IPS DF 6.9 (cell line): ENCODE measurements around the gene KIF19.
A peak's percentile ranks its signal among the peaks of the same experiment; 100 is the strongest.

Source experiments
- DNase-seq: peaks from one replicate; pipeline ENCODE4 v3.0.0-alpha.2; 2013; ENCODE audit warnings: low read depth, low spot score
- H3K27ac ChIP-seq: one replicate; pipeline ENCODE4 v1.5.1; 2013; ENCODE audit warnings: low read length, control low read depth
- H3K27me3 ChIP-seq: 2 replicates; pipeline ENCODE4 v1.6.1; 2013; ENCODE audit warnings: mild to moderate bottlenecking, low read length; ENCODE audit not compliant: control insufficient read depth, insufficient read depth
- H3K36me3 ChIP-seq: 2 replicates; pipeline ENCODE4 v1.6.1; 2013; ENCODE audit warnings: low read length; ENCODE audit not compliant: control insufficient read depth, insufficient read depth
- H3K4me1 ChIP-seq: 2 replicates; pipeline ENCODE4 v1.6.1; 2013; ENCODE audit warnings: low read length; ENCODE audit not compliant: control insufficient read depth, insufficient read depth
- H3K4me3 ChIP-seq: 2 replicates; pipeline ENCODE4 v1.5.1; 2013; ENCODE audit warnings: mild to moderate bottlenecking, low read length
- H3K9me3 ChIP-seq: 2 replicates; pipeline ENCODE4 v1.6.1; 2013; ENCODE audit warnings: low read length, inconsistent platforms; ENCODE audit not compliant: control insufficient read depth, insufficient read depth
- WGBS: extraction: QIAGEN DNeasy Blood & Tissue Kit; methylation state at CpG from one replicate; pipeline ENCODE4 v1.1.7; 2013; ENCODE audit warnings: mixed read lengths, missing lambda C conversion rate; ENCODE audit not compliant: insufficient read length, insufficient coverage; 5-methylcytosine and 5-hydroxymethylcytosine counted together

KIF19 gene

DNA sequence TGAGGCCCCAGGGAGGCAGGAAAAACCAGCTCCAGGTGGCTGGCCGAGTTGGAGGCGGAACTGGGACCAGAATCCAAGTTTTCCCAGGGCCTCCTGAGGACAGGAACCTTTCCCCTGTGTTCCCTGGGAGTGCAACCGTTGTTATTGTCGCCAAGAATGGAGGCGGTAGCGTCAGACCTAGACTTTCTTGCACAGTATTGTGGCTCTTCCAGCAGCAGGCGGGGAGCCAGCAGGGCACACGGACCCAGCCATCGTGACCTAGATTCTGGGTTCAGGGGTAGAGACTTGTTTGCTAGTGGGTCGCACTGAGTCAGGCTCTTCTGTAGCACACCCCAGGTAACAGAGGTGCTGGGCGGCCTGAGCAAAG, 667 bp upstream of the KIF19 start:
- Histone ChIP-seq H3K4me1 (peaks cover 4% of the 10 kb centered on the region), H3K36me3 (no peaks in the 10 kb centered on the region), H3K9me3 (no peaks in the 10 kb centered on the region), H3K27ac (no peak overlapping the region), H3K4me3 (peak overlapping the region; percentile 29; the same call in 1 of the 2 replicates), H3K27me3 (peaks cover 7% of the 10 kb centered on the region; the same call in 1 of the 2 replicates)
- whole genome bisulfite sequencing: no CpG with 5 or more reads among the region's 11 CpGs
- DNase-seq: no peak

- H3K27me3 ChIP-seq: peaks cover 7% of the 10 kb centered on the region; the same call in 1 of the 2 replicates
Measured at GRCh38 chr17:74326506-74326905, 480 bp downstream of the KIF19 start.

DNA sequence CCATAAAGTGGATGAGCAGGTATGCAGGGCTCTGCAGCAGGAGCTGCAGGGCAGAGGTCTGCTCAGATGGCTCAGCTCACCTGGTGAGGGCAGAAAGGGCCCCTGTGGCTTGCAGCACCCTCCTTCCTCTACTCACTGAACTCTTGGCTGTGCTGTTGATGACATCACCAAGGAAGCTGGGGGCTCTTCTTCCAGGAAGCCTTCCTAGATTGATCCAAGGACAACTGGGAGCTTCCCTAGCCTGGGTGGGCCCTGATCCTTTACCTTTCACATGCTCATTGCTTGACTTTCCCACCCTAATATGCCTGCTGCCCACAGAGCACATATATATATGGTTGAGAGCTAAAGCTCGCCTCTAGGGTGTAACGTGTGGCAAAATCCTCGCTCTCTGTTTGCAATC, 2.5 kb downstream of the KIF19 start:
- Histone ChIP-seq H3K36me3 (no peaks in the 10 kb centered on the region), H3K4me1 (peaks cover 4% of the 10 kb centered on the region), H3K9me3 (no peaks in the 10 kb centered on the region), H3K27me3 (peaks cover 7% of the 10 kb centered on the region; the same call in 1 of the 2 replicates), H3K27ac (no peak overlapping the region), H3K4me3 (no peak overlapping the region)
- no peak for DNase-seq
- WGBS: no CpG with 5 or more reads among the region's 3 CpGs

More at GRCh38 chr17:74326506-74326905, 480 bp downstream of the KIF19 start:
- WGBS: no CpG with 5 or more reads among the region's 10 CpGs
- DNase-seq: no peak
- no peak overlapping the region for H3K27ac ChIP-seq
- H3K36me3 ChIP-seq: no peaks in the 10 kb centered on the region
- H3K9me3 ChIP-seq: no peaks in the 10 kb centered on the region
- H3K4me1 ChIP-seq: peaks cover 4% of the 10 kb centered on the region
- peak overlapping the region; percentile 34; the same call in 1 of the 2 replicates for H3K4me3 ChIP-seq

DNA sequence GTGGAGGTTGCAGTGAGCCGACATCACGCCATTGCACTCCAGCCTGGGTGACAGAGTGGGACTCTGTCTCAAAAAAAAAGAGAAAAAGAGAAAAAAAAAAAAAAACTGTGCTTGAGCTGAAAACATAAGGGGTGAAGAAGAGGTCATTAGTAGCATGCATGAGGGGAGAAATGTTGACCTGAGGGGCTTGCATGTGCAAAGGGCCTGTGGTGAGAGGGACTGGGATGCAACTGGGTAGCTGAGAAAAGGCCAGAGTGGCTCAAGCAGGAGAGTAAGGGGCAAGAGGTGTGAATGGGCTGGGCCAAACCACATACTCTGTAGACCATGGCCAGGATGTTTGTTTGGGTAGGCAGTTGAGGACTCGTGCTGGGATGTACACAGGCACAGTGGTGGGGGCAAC, 3.4 kb downstream of the KIF19 start:
- Histone ChIP-seq H3K4me1 (peaks cover 4% of the 10 kb centered on the region), H3K27ac (no peak overlapping the region), H3K36me3 (no peaks in the 10 kb centered on the region), H3K4me3 (no peak overlapping the region), H3K9me3 (no peaks in the 10 kb centered on the region), H3K27me3 (peaks cover 7% of the 10 kb centered on the region; the same call in 1 of the 2 replicates)
- WGBS: no CpG with 5 or more reads among the region's 3 CpGs
- no peak for DNase-seq

DNA sequence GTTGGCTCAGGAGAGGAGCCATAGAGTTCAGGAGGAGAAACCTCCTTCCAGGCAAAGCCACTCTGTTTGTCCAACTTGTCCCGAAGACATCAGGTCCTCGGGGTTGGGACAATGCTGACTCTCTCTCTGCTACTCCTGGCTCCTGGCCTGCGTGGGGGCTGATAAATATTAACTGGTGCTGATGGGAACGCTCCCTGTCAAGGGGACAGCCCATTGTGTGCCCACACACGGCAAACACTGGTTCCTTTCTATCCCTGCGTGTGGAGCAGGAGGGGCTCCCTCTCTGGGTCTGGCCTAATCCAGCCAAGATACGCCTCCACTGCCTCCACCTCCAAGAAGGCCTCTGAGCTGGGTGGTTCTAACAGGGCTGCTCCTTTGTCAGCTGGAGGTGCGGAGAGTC, 4.4 kb downstream of the KIF19 start:
- Histone ChIP-seq H3K9me3 (no peaks in the 10 kb centered on the region), H3K27ac (no peak overlapping the region), H3K4me1 (peaks cover 4% of the 10 kb centered on the region), H3K27me3 (peaks cover 6% of the 10 kb centered on the region; the same call in 1 of the 2 replicates), H3K4me3 (no peak overlapping the region), H3K36me3 (no peaks in the 10 kb centered on the region)
- no CpG with 5 or more reads among the region's 8 CpGs for WGBS
- DNase-seq: no peak

DNA sequence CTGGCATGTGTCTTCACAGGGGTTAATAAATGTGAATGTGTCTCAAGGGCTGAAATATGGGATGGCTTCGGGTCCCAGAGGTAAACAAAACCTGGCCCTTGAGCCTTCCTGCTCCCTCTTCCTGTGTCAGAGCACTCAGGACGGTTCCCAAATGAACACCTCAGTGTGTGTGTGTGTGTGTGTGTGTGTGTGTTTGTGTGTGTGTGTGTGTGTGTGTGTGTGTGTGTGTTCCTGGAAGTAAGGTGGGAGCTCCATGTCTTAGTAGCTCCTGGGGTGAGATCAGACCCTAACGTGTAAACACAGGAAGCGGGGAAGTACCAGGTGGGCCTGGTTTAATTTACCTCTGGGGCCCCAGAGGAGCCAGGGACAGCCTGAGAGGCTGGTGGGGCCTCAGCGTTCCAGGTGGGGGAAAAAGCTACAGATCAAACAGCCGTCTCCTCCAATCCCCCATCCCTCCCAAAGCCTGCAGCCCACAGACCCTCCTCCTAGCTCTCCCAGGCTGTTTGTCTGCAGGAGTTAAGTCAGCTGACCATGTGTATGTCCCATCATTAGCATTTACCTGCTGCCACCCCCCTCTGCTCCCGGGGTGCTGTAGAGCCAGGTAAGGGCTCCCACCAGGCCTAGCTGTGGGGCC, 6.1 kb downstream of the KIF19 start:
- Histone ChIP-seq H3K27me3 (no peaks in the 10 kb centered on the region), H3K36me3 (no peaks in the 10 kb centered on the region), H3K27ac (no peak overlapping the region), H3K9me3 (no peaks in the 10 kb centered on the region), H3K4me1 (peaks cover 1% of the 10 kb centered on the region; the same call in 1 of the 2 replicates), H3K4me3 (no peak overlapping the region)
- DNase-seq: no peak
- whole genome bisulfite sequencing: no CpG with 5 or more reads among the region's 7 CpGs

GRCh38 chr17:74332763-74333283, 6.8 kb downstream of the KIF19 start:
- Histone ChIP-seq H3K4me3 (no peak overlapping the region), H3K27me3 (no peaks in the 10 kb centered on the region), H3K9me3 (no peaks in the 10 kb centered on the region), H3K36me3 (no peaks in the 10 kb centered on the region), H3K4me1 (peaks cover 1% of the 10 kb centered on the region; the same call in 1 of the 2 replicates), H3K27ac (no peak overlapping the region)
- WGBS: no CpG with 5 or more reads among the region's 11 CpGs
- DNase-seq: no peak

DNA sequence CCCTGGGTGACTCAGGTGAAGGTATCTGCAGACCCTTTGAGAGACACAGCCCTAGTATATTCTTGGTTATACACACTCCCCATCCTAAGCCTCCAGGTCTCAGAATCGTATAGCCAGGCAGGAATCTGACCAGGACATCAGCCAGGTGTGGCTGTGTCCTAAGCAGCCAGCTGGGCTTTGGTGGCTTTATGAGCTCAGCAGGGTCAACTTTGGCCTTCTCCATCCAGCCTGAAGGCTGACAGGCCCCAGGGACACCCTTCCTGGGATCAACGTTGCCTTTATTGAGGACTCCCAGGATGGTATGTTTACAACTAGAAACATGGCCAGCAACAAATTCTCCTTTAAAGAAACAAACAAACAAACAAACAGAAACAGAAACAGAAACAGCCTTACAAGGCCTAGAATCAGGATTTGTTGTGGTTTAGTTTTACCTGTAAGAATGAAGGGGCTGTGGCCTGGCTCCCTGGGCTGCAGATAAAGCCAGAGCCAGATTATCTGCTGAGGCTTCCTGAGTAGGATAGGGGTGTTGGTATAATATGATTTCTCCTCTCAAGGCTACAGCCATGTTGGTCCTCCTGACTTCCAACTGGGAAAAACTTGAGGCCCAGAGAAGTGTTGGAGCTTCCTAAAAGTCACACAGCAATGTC, 8.5 kb downstream of the KIF19 start:
- DNase-seq: no peak
- no peaks in the 10 kb centered on the region for H3K4me1 ChIP-seq
- whole genome bisulfite sequencing: no CpG with 5 or more reads among the region's 2 CpGs
- no peak overlapping the region for H3K4me3 ChIP-seq
- H3K36me3 ChIP-seq: no peaks in the 10 kb centered on the region
- no peaks in the 10 kb centered on the region for H3K27me3 ChIP-seq
- H3K27ac ChIP-seq: no peak overlapping the region
- H3K9me3 ChIP-seq: no peaks in the 10 kb centered on the region

DNA sequence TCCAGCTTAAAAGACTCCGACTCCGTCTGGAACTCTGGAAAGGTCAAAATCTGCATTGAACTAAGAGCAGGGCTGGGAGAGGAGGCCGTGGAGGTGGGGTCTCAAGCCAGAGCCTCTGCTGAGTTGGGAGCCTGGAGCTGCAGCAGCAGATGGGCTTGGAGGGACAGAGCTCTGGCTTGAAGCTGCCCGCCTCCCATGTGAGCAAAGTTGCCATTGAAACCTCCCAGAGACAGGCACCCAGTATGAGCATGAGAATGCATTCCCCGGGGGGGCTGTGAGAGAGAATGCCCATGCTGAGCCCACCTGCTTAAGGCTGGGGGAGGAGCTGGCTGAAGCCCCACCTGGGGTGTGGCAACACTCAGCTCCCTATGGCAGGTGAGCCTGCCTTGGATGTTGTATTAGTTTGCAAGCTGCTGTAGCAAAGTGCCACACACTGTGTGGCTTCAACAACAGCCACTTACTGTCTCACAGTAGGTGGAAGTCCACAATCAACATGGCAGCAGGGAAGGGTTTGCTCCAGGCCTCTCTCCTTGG, 9.6 kb downstream of the KIF19 start:
- no peak for DNase-seq
- no CpG with 5 or more reads among the region's 5 CpGs for WGBS
- Histone ChIP-seq H3K4me3 (no peak overlapping the region), H3K9me3 (no peaks in the 10 kb centered on the region), H3K27me3 (no peaks in the 10 kb centered on the region), H3K4me1 (no peaks in the 10 kb centered on the region), H3K27ac (no peak overlapping the region), H3K36me3 (no peaks in the 10 kb centered on the region)

DNA sequence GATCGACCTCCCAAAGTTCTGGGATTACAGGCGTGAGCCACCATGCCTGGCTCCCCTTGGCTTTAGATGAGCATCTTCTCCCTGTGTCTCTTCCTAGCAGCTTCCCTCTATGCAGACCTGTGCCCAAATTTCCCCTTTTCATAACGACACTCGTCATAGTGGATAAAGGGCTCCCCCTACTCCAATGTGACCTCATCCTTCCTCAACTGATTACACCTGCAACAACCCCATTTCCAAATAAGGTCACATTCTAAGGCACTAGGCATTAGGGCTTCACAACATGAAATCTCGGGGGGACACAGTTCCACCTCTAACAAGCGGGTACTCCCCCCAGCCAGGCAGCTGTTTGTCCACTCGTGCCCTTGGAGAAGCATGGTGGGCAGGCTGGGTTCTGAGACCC, 10.3 kb downstream of the KIF19 start:
- no peak for DNase-seq
- WGBS: no CpG with 5 or more reads among the region's 7 CpGs
- Histone ChIP-seq H3K27ac (no peak overlapping the region), H3K36me3 (no peaks in the 10 kb centered on the region), H3K27me3 (no peaks in the 10 kb centered on the region), H3K4me1 (no peaks in the 10 kb centered on the region), H3K4me3 (no peak overlapping the region), H3K9me3 (no peaks in the 10 kb centered on the region)
